SU-DHL-6 (cell line): ENCODE data around the gene SCN8A.

Source experiments
- H2AFZ ChIP-seq: fragments of 200-600 bp; sonication (generic); 2 replicates; pipeline ENCODE4 v1.6.1; 2014; ENCODE audit warnings: low read depth, mild to moderate bottlenecking, moderate library complexity, mixed read lengths, antibody characterized with exemption, low read length; ENCODE audit not compliant: severe bottlenecking
- H3F3A ChIP-seq: fragments of 200-600 bp; shearing (Covaris generic); 2 replicates; pipeline ENCODE4 v1.6.0; 2016; ENCODE audit warnings: antibody characterized with exemption, mild to moderate bottlenecking; ENCODE audit not compliant: insufficient read depth
- H3K27ac ChIP-seq: fragments of 200-600 bp; sonication (generic); 2 replicates; pipeline ENCODE4 v1.5.1; 2016; ENCODE audit warnings: low read depth, mild to moderate bottlenecking, low read length, moderate library complexity, mixed read lengths
- H3K27me3 ChIP-seq: fragments of 200-600 bp; sonication (generic), shearing (Covaris generic); 2 replicates; pipeline ENCODE4 v1.6.0; 2014; ENCODE audit warnings: mild to moderate bottlenecking, low read length
- H3K36me3 ChIP-seq: fragments of 200-600 bp; sonication (generic); 2 replicates; pipeline ENCODE4 v1.6.1; 2014; ENCODE audit warnings: mild to moderate bottlenecking, low read length, mixed read lengths
- H3K4me2 ChIP-seq: fragments of 300-600, 200-600 bp; shearing (Covaris generic), sonication (generic); 2 replicates; pipeline ENCODE4 v1.6.0; 2014; ENCODE audit warnings: low read length, low read depth, mild to moderate bottlenecking; ENCODE audit not compliant: poor library complexity, severe bottlenecking
- H3K4me3 ChIP-seq: fragments of 200-600 bp; sonication (generic); 2 replicates; pipeline ENCODE4 v1.5.1; 2014; ENCODE audit warnings: antibody characterized with exemption, low read length, mild to moderate bottlenecking, mixed read lengths; ENCODE audit not compliant: insufficient read depth, poor library complexity, severe bottlenecking
- H3K79me2 ChIP-seq: fragments of 200-600 bp; sonication (generic); 2 replicates; pipeline ENCODE4 v1.6.1; 2014; ENCODE audit warnings: mild to moderate bottlenecking, low read length, moderate library complexity; ENCODE audit not compliant: insufficient read depth
- H3K9ac ChIP-seq: fragments of 200-600 bp; sonication (generic); 2 replicates; pipeline ENCODE4 v1.7.0; 2014; ENCODE audit warnings: mild to moderate bottlenecking, low read length
- H3K9me2 ChIP-seq: fragments of 200-600 bp; sonication (generic); replicated peaks from 2 replicates; pipeline ENCODE4 v1.6.1; 2014; ENCODE audit warnings: low read length; ENCODE audit not compliant: insufficient read depth
- H3K9me3 ChIP-seq: fragments of 200-600 bp; sonication (generic); 2 replicates; pipeline ENCODE4 v1.6.1; 2014; ENCODE audit warnings: low read length, mixed read lengths; ENCODE audit not compliant: insufficient read depth
- H4K20me1 ChIP-seq: fragments of 200-600 bp; sonication (generic); 2 replicates; pipeline ENCODE4 v1.6.1; 2014; ENCODE audit warnings: low read depth, mild to moderate bottlenecking, antibody characterized with exemption, low read length, moderate library complexity, mixed read lengths
- CTCF ChIP-seq: fragments of 200-600 bp; sonication (generic); IDR thresholded peaks from one replicate; pipeline ENCODE4 v1.5.1; 2017; ENCODE audit warnings: antibody characterized with exemption, mild to moderate bottlenecking, low read length, moderate library complexity; ENCODE audit not compliant: insufficient read depth, poor library complexity, severe bottlenecking
- EZH2phosphoT487 ChIP-seq: fragments of 200-600 bp; sonication (generic), shearing (Covaris generic); conservative IDR thresholded peaks from 2 replicates; pipeline ENCODE4 v1.6.1; 2018; ENCODE audit warnings: mild to moderate bottlenecking, antibody characterized with exemption, low read length, moderate library complexity, mixed read lengths

SCN8A gene

GRCh38 chr12:51589060-51589459 lies 2.0 kb upstream of the SCN8A start:
- no peaks in the 10 kb centered on the region for H4K20me1 ChIP-seq
- no peak overlapping the region for H3K9ac ChIP-seq
- H3K27me3 ChIP-seq, result no peaks in the 10 kb centered on the region
- H3K9me3 ChIP-seq, result no peaks in the 10 kb centered on the region
- no peaks in the 10 kb centered on the region for H3F3A ChIP-seq
- no peaks in the 10 kb centered on the region for H3K36me3 ChIP-seq
- no peak overlapping the region for H3K4me2 ChIP-seq
- H3K27ac ChIP-seq, result no peak overlapping the region
- no peaks in the 10 kb centered on the region for H3K79me2 ChIP-seq
- no peak for TF ChIP-seq EZH2phosphoT487
- no peak for TF ChIP-seq CTCF
- H3K4me3 ChIP-seq, result no peak overlapping the region
- no peaks in the 10 kb centered on the region for H3K9me2 ChIP-seq
- no peak overlapping the region for H2AFZ ChIP-seq

- H3F3A ChIP-seq, result no peaks in the 10 kb centered on the region
- H2AFZ ChIP-seq, result no peak overlapping the region
- H3K9me2 ChIP-seq, result no peaks in the 10 kb centered on the region
- no peaks in the 10 kb centered on the region for H4K20me1 ChIP-seq
- H3K4me3 ChIP-seq, result no peak overlapping the region
- no peaks in the 10 kb centered on the region for H3K36me3 ChIP-seq
- H3K9me3 ChIP-seq, result no peaks in the 10 kb centered on the region
- H3K27ac ChIP-seq, result no peak overlapping the region
- H3K4me2 ChIP-seq, result peak overlapping the region; percentile 81
- no peak for TF ChIP-seq CTCF
- TF ChIP-seq EZH2phosphoT487, result no peak
- H3K27me3 ChIP-seq, result no peaks in the 10 kb centered on the region
- no peak overlapping the region; the same call in 1 of the 2 replicates for H3K9ac ChIP-seq
- no peaks in the 10 kb centered on the region for H3K79me2 ChIP-seq
These were observed 1.4 kb upstream of the SCN8A start for GRCh38 chr12:51589557-51590176.

DNA sequence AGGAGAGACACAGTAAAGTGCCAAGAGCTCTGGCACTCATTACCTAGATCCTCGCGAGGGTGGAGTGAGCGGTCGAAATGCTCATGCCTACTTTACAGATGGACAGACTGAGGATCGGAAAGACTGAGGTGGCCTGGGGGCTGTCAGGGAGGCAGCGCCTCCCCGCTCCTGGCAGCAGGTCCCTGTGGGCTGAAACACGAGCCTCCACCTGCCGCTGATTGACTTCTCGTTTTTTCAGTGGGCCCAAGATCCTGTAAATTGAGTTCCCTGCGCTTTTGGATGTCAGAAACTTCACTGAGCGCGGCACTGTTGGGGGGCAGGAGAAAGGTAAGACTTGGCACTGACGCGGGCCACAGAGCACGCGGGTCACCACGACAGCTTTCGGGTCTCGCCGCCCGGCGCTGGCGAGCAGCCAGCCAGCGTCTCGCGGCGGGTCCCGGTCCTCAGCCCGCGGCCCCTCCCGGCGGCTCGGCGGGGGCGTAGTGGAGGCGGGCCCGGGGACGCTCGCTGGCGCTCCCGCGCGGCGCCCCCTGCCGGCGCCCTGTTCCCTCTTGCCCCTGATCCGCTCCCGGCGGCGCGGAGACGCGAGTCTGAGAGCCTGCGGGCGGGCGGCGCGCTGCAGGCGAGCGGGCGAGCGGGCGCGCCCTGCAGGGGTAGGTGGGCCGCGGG lies 552 bp upstream of the SCN8A start:
- H3K9me2 ChIP-seq, result no peaks in the 10 kb centered on the region
- H3K79me2 ChIP-seq, result no peaks in the 10 kb centered on the region
- no peaks in the 10 kb centered on the region for H3F3A ChIP-seq
- H2AFZ ChIP-seq, result peak overlapping the region; percentile 82
- H3K27ac ChIP-seq, result no peak overlapping the region
- no peaks in the 10 kb centered on the region for H3K9me3 ChIP-seq
- peak overlapping the region; percentile 81 for H3K4me2 ChIP-seq
- TF ChIP-seq EZH2phosphoT487 (0 out of 2 replicates have a peak, but pooled peaks have one; percentile 60), CTCF (no peak)
- H3K4me3 ChIP-seq, result peak overlapping the region; percentile 59
- peak overlapping the region; percentile 54 for H3K9ac ChIP-seq
- H3K27me3 ChIP-seq, result no peaks in the 10 kb centered on the region
- no peaks in the 10 kb centered on the region for H3K36me3 ChIP-seq
- no peaks in the 10 kb centered on the region for H4K20me1 ChIP-seq
